Kidney tubule cell (primary cell): ENCODE measurements around the gene ADGRD2.

Experiments
- DNase-seq: peaks from one replicate; pipeline ENCODE4 v3.0.0-alpha.2; 2018; ENCODE audit warnings: low spot score

ADGRD2 gene

DNA sequence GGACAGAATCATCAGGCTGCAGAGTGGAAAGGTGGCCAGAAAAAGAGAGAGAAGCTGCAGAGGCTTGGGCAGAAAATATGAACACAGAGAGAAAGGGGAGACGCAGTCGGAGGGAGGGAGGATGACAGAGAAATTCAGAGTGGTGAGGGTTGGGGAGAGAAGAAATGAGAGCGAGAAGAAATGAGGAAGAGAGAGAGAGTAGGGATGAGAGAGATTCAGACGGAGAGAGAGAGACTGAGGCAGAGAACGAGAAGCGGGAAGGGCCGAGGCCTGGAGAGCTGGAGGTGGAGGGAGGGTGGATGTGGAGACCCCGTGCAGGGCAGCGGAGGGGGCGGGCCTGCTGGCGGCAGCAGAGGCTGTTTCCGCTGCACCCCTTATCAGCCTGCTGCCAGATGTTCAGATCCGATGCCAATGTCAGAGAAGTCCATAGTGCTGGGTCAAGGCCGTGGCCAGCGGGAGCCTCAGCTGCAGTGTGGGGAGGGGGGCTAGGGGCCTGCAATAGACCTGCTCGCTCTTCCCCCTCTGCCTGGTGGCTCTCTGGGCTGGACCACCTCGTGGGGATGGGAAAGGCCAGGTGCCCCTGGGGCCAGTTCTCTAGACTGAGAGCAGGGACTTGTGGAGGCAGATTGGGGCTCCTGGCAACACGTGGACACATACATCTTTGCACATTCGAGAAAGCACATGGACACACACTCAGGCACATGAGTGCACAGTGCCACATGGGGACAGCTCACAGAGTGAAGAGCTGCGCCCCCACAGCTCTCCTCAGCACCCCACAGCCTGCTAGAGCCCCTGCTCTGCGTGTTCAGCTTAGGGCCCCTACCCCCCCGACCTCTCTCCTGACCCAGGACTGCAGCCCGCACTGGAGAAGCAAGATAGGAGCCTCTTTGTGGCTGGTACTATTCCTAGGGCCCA is 61.9 kb downstream of the ADGRD2 start:
- DNase-seq = no peak

DNA sequence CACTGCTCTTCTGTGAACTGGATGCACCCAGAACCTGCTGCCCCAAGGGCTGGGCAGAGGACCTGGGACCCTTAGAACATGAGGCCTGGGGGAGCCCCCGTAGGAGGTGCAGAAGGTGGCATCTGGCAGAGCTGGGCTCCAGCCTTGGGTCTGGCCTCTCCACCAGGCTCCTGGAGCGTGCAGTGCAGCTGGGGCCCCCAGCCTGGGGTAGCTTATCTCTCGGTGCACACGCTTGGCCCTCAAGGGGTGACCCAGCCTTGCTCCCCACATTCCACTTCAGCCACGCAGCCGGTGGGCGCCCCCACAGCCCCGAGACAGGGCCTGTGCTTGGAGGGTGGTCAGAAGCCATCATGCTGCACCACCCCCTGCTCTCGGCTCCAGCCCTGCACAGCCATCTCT is 62.6 kb downstream of the ADGRD2 start:
- DNase-seq = no peak

GRCh38 chr9:124513376-124513994 is 63.2 kb downstream of the ADGRD2 start:
- no peak for DNase-seq

DNA sequence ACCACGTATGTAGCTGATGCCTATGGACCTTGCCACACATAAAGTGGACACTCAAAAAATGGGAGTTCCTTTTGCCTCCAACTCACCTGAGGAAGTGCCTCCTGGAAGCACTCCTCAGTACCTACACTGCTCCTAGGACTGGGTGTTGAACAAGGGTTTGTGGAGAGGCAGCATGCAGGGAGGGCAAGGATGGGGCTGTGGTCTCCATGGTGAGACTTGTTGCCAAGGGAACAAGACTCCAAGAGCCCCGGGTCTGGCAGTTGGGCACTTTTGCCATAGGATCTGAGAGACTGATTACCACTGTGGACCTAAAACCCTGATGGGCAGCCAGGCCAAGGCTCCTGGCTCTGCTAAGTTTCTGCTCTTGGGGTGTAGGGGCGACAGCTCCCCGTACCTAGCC is 63.9 kb downstream of the ADGRD2 start:
- DNase-seq = no peak

GRCh38 chr9:124514874-124515273 is 64.6 kb downstream of the ADGRD2 start:
- no peak for DNase-seq

DNA sequence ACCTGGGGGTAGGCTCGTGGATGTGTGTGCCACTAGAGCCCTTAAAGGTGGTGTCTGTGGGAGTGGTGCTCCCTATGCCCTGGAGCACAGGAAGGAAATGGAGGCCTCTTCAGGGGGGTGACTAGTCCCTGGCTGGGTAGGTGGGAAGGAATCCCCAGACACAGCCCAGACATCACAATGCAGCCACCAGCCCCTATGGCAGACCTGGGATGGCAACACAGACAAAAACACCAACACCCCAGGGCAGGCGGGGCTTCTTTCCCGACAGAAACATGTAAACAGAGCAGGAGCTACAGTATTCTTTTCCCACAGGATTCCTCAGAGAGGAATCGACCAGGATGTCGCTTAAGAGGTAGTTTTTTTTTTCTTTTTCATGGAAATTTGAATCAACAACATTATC is 67.3 kb downstream of the ADGRD2 start:
- no peak for DNase-seq

- no peak for DNase-seq
Measured at GRCh38 chr9:124518116-124518515, 67.9 kb downstream of the ADGRD2 start.

GRCh38 chr9:124520206-124520596 is 70.0 kb downstream of the ADGRD2 start:
- DNase-seq = no peak

GRCh38 chr9:124521142-124521541 is 70.9 kb downstream of the ADGRD2 start:
- DNase-seq = no peak

GRCh38 chr9:124522121-124523098 is 72.2 kb downstream of the ADGRD2 start:
- DNase-seq = no peak

- no peak for DNase-seq
Measured at GRCh38 chr9:124526174-124526573, 75.9 kb downstream of the ADGRD2 start.

- DNase-seq = peak; percentile 65
Measured at GRCh38 chr9:124527781-124528180, 77.5 kb downstream of the ADGRD2 start.
